GM18499 (cell line): ENCODE data around the gene CCDC178.
"Not testable (repeated sequence)": the region's sequence is repeated elsewhere in the genome, so short reads cannot be mapped to it uniquely, and the experiment has no call there.

Experiments used
- ATAC-seq: cut with Tn5 transposase; IDR thresholded peaks from one replicate; pipeline ENCODE4 v1.9.1; 2021; ENCODE audit warnings: moderate number of reproducible peaks; ENCODE audit not compliant: insufficient read depth, unreplicated experiment

The CCDC178 gene

DNA sequence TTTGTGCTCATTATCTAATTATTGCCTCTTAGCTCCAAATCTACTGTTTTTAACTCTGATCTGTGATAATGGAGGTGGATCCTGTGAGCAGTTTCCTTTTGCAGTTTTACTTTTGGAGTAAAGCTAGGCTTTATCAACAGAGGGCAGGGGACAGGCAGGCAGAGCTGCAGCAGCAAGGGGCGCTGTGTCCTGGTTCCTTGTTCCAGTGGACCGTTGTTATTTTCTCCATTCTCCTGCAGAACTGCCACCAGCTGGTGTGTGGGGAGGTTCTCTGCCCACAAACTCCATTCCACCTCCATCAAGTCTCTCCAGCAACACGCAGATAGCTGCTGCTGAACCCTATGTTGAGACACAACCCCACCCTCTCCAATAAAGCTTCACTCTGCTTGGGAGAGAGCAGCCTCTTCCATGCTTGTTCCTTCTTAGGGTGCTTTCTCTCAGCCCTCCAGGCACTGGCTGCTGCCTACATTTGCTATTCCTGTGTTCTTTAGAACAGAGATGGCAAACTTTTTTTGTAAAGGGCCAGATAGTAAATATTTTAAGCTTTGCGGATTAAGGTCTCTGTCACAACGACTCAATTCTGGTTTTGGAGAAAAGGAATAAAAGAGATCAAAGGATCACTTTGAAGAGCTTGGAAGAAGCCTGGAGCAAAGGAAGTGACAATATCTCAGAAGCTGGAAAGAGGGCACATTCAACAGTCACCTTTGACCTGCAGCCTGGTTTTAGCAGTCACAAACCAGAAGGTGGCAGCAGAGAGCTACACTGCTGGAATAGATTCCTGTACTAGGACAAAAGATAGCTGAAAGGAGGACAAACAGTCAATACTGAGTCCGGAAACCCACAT, 208.8 kb downstream of the CCDC178 start:
- ATAC-seq: peak; percentile 97

DNA sequence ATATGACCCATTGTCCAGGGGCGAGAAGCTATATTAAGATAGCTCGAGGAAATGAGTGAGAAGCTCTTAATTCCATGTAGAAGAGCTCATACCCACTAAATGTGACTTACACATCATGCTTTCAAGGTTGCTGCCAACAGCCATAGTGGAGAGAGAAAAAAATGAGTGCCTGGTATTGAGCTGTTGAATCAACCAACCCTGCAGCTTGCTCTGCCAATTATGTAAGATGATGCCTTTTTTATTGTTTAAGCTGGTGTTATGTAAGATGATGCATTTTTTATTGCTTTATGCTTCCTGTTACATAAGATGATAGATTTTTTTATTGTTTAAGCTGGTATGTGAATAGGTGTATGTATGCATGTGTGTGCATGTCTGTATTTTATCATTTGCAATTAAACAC, 228.2 kb downstream of the CCDC178 start:
- ATAC-seq: no peak

DNA sequence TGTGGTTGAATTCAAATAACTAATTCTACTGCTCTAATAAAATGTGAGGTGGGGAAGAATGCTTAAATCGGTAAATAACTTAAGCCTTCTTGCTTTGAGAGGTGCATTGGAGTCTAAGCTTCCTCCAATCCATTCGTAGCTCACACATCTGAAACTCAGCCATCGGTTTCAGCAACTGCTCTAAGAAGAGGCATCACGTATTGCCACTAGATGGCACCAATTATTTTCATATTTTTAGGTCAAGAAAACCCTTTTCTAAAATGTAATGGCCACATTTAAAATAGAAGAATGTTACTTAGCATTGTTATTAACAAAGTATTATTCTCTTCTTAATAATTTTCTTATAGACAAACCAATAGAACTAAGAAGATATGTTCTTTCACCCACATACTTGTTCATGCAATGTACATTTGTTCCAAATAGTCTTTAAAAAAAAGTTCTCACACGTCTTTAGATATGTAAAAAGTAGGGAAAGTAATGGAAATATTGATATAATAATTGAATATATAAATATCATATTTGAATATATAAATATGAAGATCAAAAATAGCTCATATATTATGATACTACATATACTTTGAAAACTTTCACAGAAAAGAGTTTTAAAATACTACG, 229.8 kb downstream of the CCDC178 start:
- no peak for ATAC-seq

DNA sequence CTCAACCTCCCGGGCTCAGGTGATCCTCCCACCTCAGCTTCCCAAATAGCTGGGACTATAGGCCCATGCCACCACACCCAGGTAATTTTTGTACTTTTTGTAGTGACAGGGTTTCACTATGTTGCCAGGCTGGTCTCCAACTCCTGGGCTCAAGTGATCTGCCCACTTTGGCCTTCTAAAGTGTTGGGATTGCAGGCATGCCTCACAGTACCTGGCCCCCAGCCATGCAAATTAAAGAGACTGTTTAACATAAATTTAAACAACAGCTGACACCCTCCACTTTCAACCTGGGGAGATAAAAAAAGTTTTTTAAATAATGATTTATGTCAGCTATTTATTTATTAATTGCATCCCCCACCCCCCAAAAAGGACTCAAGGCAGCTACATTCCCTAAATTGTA, 234.7 kb downstream of the CCDC178 start:
- ATAC-seq: no peak

DNA sequence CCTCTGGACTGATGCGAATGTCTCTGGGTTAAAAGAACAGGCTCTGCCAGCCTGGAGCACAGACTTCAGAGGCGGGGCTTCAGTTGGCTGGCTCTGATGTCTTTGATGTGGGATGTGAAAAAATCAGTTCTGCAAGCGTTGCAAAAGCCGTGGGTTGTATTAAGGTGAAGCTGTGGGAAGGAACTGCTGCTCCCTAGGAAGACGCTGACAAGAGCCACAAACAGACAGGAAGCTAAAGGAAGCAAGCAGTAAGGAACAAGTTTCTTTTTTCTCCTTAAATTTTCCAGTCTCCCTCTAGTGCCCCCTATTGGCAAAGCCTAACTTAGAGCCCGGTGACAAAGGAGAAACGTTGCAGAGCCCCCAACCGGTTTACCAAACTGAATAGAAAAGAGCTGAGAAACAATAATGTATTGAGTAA, 239.0 kb downstream of the CCDC178 start:
- no peak for ATAC-seq

DNA sequence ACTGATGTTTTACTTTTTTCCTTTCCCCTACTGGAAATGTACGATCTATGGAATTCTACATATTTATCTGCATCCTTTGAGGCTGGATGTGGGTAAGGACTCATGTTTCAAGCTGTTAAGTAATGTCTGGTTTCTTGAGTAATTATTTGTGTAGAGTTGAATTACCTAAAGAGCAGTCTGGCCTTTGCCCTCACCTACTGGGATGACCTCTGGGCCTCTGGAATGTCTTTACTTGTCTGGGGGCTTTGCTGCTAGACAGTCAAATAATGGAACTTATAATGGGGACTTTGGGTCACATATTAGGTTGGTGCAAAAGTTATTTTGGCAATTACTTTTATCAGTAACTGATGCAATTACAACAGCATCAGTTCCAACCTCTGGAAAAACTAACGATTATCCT, 244.7 kb downstream of the CCDC178 start:
- no peak for ATAC-seq

DNA sequence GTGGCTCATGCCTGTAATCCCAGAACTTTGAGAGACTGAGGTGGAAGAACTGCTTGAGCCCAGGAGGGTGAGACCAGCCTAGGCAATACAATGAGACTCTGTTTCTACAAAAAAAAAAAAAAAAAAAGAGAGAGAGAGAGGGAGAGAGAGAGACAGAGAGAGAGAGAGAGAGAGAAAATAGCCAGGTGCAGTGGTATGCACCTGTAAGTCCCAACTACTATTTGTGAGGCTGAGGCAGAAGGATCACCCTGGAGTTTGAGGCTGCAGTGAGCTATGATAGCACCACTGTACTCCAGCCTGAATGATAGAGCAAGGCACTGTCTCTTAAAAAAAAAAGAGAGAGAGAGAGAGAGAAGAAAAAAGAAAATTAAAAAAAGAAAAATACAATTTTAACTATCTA, 245.7 kb downstream of the CCDC178 start:
- ATAC-seq: no peak

DNA sequence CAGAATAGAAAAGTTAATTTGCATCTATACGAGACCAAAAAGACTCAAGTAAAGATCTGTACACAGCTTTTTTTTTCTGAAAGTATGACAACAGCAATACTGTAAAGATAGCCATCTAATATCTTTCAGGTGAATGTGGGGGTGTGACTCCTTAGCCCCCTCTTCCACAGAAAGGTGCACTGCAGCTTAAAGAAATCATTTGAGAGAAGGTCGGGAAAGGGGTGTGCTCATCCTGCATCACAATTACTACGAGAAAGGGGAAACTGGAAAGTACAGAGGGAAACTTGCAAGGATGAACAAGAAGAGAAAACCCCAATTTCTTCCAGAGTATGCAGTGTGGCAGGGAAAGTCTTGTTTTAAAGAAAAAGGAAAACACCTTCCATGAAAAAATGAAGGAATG, 255.6 kb downstream of the CCDC178 start:
- ATAC-seq: no peak

DNA sequence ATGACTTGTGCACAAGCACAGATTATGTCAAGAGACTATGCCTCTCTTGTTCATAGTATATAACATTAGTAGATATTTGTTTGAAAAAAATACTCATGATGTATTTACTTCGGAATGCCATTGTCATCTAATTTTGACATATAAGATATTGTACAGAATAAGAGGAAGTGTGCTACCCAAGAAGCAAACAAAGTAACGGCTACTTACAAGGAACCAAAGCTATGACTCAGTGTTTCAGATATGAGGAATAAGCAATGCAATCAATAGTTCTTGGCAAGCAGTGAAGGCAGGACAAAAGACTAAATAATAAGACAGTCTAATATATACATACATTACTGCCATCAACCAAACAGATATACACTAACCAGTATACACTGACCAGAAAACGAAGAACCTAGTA, 256.3 kb downstream of the CCDC178 start:
- no peak for ATAC-seq

DNA sequence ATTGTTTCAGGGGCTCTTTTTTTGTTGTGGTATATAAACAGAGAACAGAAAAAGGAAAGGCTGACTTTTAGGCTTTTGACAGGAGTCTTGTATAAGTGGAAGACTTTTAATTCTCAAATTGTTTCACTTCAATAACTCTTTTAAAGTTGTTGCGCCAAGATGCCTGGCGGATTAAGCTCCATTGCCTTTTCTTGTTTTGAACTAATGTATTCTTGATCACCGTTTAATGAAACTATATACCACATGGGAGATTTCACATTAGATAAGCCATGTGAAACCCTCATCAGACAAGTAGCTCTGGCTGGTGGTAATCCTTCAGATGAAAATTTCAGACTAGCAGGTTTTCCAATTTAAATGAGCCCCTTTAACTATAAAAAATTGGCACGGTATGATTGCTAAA, 257.4 kb downstream of the CCDC178 start:
- no peak for ATAC-seq

DNA sequence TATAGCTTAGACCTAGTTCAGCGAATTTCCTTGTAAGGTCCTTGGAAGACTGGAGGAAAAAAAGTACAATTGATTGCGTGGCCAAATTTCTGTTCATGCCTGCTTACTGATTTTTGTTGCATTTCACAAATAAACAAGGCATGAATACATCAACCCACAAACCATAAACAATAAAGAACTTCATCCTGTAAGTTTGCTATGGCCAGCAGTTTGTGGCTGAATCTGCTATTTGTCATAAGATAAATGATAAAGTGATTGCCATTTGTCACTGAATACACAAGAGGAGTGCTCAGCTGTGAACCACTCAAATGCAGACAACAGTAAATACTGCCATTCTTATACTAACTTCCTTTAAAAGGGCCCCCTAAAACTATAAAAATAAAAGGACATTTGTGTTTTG, 259.5 kb downstream of the CCDC178 start:
- no peak for ATAC-seq

DNA sequence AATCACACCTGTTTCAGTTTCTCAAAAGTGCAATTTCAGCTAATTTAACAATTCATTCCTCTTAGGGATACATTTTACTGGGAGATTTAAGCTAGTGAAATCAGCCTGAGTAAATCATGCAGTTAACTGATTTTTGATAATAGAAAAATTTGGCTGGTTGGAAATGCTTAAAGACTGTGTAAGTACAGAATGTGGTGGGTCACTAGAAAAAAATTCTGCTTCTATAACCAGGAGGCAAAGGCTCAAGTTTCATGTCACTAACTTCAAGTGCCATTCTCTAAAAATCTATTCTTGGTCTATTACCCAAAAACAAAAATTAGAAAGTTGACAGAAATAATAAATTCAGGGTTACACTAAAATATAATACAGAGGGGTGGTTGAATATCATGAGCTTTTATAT, 271.3 kb downstream of the CCDC178 start:
- no peak for ATAC-seq

DNA sequence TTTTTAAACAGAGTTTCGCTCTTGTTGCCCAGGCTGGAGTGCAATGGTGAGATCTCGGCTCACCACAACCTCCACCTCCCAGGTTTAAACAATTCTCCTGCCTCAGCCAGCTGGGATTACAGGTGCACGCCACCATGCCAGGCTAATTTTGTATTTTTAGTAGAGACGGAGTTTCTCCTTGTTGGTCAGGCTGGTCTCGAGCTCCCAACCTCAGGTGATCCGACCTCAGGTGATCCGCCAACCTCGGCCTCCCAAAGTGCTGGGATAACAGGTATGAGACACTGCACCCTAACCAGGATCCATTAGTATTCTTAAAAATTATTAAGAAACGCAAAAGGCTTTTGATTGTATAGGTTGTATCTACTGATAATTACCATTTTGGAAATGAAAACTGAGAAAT, 276.4 kb downstream of the CCDC178 start:
- not testable (repeated sequence) for ATAC-seq

DNA sequence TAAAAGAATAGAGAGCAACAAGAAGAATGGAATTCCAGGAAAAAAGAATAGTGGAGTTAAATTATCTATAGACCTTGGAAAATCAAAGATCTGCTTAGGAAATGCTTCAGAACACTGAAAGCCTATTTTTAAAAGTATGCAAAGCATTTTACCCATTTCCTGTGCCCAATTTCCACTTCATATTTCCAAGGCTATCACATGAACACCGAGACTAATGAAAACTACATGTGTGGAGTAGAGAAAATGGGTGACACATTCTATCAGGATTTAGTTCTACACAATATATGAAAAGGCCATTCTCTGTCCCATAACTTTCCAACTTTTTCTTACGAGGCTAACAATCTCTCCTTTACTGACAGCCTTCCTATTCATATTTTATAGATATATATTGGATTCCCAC, 279.4 kb downstream of the CCDC178 start:
- ATAC-seq: no peak

DNA sequence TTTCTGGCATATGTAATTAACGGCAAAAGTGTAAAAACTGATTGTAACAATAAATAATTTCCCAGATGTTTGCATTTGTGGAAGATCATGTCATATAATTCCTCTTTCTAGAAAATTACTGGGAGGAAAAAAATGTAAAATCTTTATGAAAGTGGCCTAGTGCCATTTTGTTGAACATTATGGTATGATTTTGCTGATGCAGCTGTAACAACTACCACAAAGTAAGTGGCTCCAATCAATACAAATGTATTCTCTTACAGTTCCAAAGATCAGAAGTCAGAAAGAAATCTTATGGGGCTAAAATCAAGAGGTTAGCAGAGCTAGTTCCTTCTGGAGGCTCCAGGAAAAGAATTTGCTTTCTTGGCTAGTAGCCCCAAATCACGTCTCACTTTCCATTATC, 281.4 kb downstream of the CCDC178 start:
- no peak for ATAC-seq

DNA sequence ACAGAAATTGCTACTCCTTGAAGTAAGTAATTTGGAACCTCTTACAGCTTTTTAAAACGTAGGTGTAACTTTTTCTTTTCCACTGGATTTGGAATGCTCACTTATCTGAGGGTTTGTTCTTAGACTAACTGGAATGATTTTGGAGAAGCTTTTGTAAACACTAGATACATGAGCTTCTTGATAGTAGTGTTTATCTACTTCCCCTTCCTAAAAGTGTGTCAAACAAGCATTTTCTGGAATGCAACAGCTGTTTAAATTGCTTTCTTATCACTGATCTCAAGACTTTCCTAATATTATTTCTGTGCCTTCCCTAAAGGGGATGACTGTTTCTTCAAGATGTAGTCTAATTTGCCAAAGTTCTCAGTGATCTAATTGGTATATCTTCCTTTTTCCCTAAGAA, 282.6 kb downstream of the CCDC178 start:
- ATAC-seq: no peak

DNA sequence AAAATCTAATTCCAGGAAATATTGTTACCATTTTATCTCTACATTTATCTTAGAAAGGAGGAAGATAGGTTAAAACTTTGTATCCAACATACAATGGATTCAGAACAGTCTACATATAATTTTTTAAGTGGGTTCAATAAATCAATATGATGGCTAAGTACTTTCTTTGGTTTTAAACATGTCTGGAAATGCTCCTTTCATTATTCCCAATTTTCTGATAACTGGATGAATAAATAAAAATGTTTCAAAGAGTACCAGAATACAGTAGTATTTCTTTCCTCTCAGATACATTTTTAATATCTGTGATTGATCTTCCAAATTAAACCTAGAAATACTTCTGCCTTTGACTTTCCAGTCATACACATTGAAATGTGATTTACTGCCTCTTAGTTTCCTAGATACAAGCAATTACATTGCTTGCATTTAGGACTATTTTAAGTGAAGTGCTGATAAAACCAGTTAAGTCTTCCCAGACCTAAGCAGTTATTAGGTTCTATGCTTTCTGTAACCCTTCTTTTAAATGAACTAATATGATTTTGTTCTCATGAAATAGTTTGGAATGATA, 283.5 kb downstream of the CCDC178 start:
- no peak for ATAC-seq

DNA sequence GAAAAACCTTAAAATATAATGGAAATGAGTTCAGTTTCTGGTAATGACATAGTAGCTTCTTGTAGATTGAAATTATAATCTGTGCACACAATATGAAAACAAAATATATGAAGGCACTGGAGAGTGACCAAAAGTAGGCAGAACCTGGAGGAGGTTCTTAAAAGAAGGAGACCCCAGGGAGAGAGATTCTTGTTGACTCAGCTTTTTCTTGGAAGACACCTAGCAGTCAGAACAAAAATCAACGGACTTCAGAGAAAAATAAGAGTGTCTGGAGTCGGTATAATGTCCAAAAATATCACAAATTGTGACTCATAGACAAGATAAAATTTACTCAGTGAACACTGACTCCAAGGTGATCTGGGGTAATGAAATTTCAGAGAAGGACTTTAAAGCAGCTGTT, 286.5 kb downstream of the CCDC178 start:
- ATAC-seq: no peak

DNA sequence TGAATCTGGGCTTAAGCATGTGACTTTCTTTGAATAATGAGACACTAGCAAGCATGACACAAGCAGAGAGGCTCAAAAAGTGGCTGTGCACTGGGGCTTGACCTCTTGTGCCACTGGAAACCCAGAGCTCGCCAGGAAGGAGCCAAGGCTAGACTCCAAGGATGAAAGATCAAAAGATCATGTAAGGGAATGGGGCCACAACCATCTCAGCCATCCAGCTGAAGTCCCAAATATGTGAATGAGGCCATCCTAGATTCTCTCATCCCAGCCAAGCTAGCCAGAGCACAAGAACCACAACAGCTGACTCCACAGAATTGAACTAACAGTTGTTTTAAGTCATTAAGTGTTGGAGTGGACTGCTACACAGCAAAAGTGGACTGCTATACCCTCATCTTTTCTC, 288.1 kb downstream of the CCDC178 start:
- no peak for ATAC-seq

DNA sequence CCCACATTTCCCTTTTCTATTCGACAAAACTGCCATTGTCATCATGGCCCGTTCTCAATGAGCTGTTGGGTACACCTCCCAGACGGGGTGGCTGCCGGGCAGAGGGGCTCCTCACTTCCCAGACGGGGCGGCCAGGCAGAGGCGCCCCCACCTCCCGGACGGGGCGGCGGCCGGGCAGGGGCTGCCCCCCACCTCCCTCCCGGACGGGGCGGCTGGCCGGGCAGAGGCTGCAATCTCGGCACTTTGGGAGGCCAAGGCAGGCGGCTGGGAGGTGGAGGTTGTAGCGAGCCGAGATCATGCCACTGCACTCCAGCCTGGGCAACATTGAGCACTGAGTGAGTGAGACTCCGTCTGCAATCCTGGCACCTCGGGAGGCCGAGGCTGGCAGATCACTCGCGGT, 292.7 kb downstream of the CCDC178 start:
- not testable (repeated sequence) for ATAC-seq

DNA sequence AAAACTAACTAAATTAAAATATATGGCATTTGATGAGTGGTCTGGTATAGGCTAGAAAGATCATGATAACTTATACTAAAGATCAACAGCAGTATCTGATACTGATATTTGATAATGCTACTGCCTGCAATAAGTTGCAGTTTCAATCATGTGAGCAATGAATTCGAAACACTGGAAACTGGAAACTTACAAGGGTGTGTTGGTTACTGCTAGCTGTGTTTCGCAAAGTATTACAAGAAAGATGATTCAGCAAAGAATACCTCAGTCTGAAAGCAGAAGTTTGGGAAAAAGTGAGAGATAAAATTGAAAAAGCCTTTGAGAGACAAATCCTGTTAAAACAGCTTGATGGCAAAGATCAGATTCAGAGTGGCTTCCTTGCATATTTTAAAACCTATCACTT, 294.5 kb downstream of the CCDC178 start:
- ATAC-seq: no peak
